GM18861 (cell line): ENCODE results near the gene LILRA1.
"Not testable (repeated sequence)": the region's sequence is repeated elsewhere in the genome, so short reads cannot be mapped to it uniquely, and the experiment has no call there.

Source experiments
- ATAC-seq: cut with Tn5 transposase; IDR thresholded peaks from one replicate; pipeline ENCODE4 v1.9.1; 2021; ENCODE audit not compliant: unreplicated experiment

The LILRA1 gene

GRCh38 chr19:54593445-54593844 lies at the start of gene LILRA1:
Gene LILRA1, plus strand, starts transcription at chr19:54593632. Its CDS starts 613 bp downstream, at chr19:54594245.
- ATAC-seq: not testable (repeated sequence)

GRCh38 chr19:54548806-54549205 lies 44.6 kb upstream of the LILRA1 start:
- ATAC-seq: no peak

GRCh38 chr19:54549224-54549623 lies 44.2 kb upstream of the LILRA1 start:
- no peak for ATAC-seq

GRCh38 chr19:54551293-54551692 lies 42.1 kb upstream of the LILRA1 start:
- no peak for ATAC-seq

- ATAC-seq: no peak
Observed at GRCh38 chr19:54551950-54552912, 41.2 kb upstream of the LILRA1 start.

- no peak for ATAC-seq
Observed at GRCh38 chr19:54552913-54553310, 40.5 kb upstream of the LILRA1 start.

- no peak for ATAC-seq
Observed at GRCh38 chr19:54554006-54554405, 39.4 kb upstream of the LILRA1 start.

GRCh38 chr19:54554896-54555295 lies 38.5 kb upstream of the LILRA1 start:
- no peak for ATAC-seq

GRCh38 chr19:54556194-54556593 lies 37.2 kb upstream of the LILRA1 start:
- ATAC-seq: no peak

GRCh38 chr19:54558339-54558738 lies 35.1 kb upstream of the LILRA1 start:
- no peak for ATAC-seq

GRCh38 chr19:54560881-54561385 lies 32.5 kb upstream of the LILRA1 start:
- ATAC-seq: no peak

GRCh38 chr19:54561840-54562239 lies 31.6 kb upstream of the LILRA1 start:
- ATAC-seq: no peak

- ATAC-seq: not testable (repeated sequence)
Observed at GRCh38 chr19:54563206-54563605, 30.2 kb upstream of the LILRA1 start.

- no peak for ATAC-seq
Observed at GRCh38 chr19:54570316-54570715, 23.1 kb upstream of the LILRA1 start.

- not testable (repeated sequence) for ATAC-seq
Observed at GRCh38 chr19:54571715-54572615, 21.5 kb upstream of the LILRA1 start.

GRCh38 chr19:54572696-54573311 lies 20.6 kb upstream of the LILRA1 start:
- no peak for ATAC-seq

GRCh38 chr19:54573330-54573872 lies 20.0 kb upstream of the LILRA1 start, which contains the start of gene LILRA2:
Gene LILRA2, plus strand, starts transcription at chr19:54573790. Its CDS starts 89 bp downstream, at chr19:54573879.
- ATAC-seq: no peak

- ATAC-seq: no peak
Observed at GRCh38 chr19:54574051-54574450, 19.4 kb upstream of the LILRA1 start.

- no peak for ATAC-seq
Observed at GRCh38 chr19:54574527-54575056, 18.8 kb upstream of the LILRA1 start.

- not testable (repeated sequence) for ATAC-seq
Observed at GRCh38 chr19:54575205-54575604, 18.2 kb upstream of the LILRA1 start.
